RPMI8226 (cell line): ENCODE results near the gene PITPNM3.

ENCODE experiments used
- DNase-seq: peaks from one replicate; pipeline ENCODE4 v3.0.0-alpha.2; 2015

The PITPNM3 gene

GRCh38 chr17:6476076-6476809, 80.1 kb downstream of the PITPNM3 start:
- DNase-seq: no peak

GRCh38 chr17:6475411-6475810, 80.9 kb downstream of the PITPNM3 start:
- DNase-seq: no peak

- DNase-seq: no peak
These were observed 81.4 kb downstream of the PITPNM3 start for GRCh38 chr17:6474906-6475305.

- DNase-seq: no peak
These were observed 82.0 kb downstream of the PITPNM3 start for GRCh38 chr17:6474376-6474775.

- peak; percentile 65 for DNase-seq
These were observed 83.1 kb downstream of the PITPNM3 start for GRCh38 chr17:6473128-6473767.

GRCh38 chr17:6472517-6472916, 83.8 kb downstream of the PITPNM3 start:
- DNase-seq: no peak

GRCh38 chr17:6471531-6472465, 84.6 kb downstream of the PITPNM3 start:
- no peak for DNase-seq

- DNase-seq: no peak
These were observed 85.4 kb downstream of the PITPNM3 start for GRCh38 chr17:6470751-6471521.

- DNase-seq: no peak
These were observed 86.1 kb downstream of the PITPNM3 start for GRCh38 chr17:6470146-6470718.

GRCh38 chr17:6468051-6468790, 88.1 kb downstream of the PITPNM3 start:
- no peak for DNase-seq

GRCh38 chr17:6467567-6467966, 88.8 kb downstream of the PITPNM3 start:
- no peak for DNase-seq

- no peak for DNase-seq
These were observed 91.0 kb downstream of the PITPNM3 start for GRCh38 chr17:6465206-6466003.

GRCh38 chr17:6464446-6465041, 91.8 kb downstream of the PITPNM3 start:
- DNase-seq: no peak

GRCh38 chr17:6463616-6464445, 92.5 kb downstream of the PITPNM3 start:
- DNase-seq: no peak

- no peak for DNase-seq
These were observed 93.7 kb downstream of the PITPNM3 start for GRCh38 chr17:6462692-6463091.

GRCh38 chr17:6461792-6462524, 94.4 kb downstream of the PITPNM3 start:
- DNase-seq: peak; percentile 26

- no peak for DNase-seq
These were observed 95.1 kb downstream of the PITPNM3 start for GRCh38 chr17:6461246-6461645.

GRCh38 chr17:6460531-6461161, 95.7 kb downstream of the PITPNM3 start:
- no peak for DNase-seq
